ENCODE results near the gene NBDY. TPM values are rescaled to one million over a fixed set of nuclear protein-coding genes. Genes with fewer than 3 reads are reported as not detected.

Gene NBDY
- total RNA-seq, 1 experiment from 2014 or later = 44.7 TPM

- Mint-ChIP-seq H3K4me1 (peaks cover 27% of the 10 kb centered on the region), H3K27ac (no peak overlapping the region; the same call in 1 of the 2 replicates), H3K36me3 (peaks cover 8% of the 10 kb centered on the region; the same call in 1 of the 2 replicates), H3K9me3 (no peaks in the 10 kb centered on the region), H3K27me3 (ENCODE audit: low read depth) (no peaks in the 10 kb centered on the region), H3K4me3 (no peak overlapping the region)
- ATAC-seq (no peak), DNase-seq (ENCODE audit: low spot score) (no peak)
- POLR2A ChIA-PET = no interaction called here
- CTCF ChIA-PET = no interaction called here
- TF ChIP-seq NFATC4 (CRISPR knock-in tag; IDR thresholded peaks at IDR 0.05) (no peak), CREB1 (CRISPR knock-in tag; IDR thresholded peaks at IDR 0.05) (no peak), ZNF416 (CRISPR knock-in tag; IDR thresholded peaks at IDR 0.05) (no peak), TP53 (CRISPR knock-in tag; IDR thresholded peaks at IDR 0.05) (no peak), TEAD1 (CRISPR knock-in tag; IDR thresholded peaks at IDR 0.05) (no peak), ELF4 (CRISPR knock-in tag; IDR thresholded peaks at IDR 0.05; ENCODE audit: low read depth) (no peak), ERG (CRISPR knock-in tag; IDR thresholded peaks at IDR 0.05) (no peak), ATF6 (CRISPR knock-in tag; IDR thresholded peaks at IDR 0.05) (no peak), ATF1 (CRISPR knock-in tag; IDR thresholded peaks at IDR 0.05) (no peak), EMX1 (CRISPR knock-in tag; IDR thresholded peaks at IDR 0.05) (no peak), FOXJ3 (CRISPR knock-in tag; IDR thresholded peaks at IDR 0.05; ENCODE audit: borderline replicate concordance) (no peak), NR2C2 (CRISPR knock-in tag; IDR thresholded peaks at IDR 0.05) (no peak), RORB (CRISPR knock-in tag; IDR thresholded peaks at IDR 0.05) (no peak)
These were observed 56.4 kb downstream of the NBDY start for GRCh38 chrX:56785442-56785841.

GRCh38 chrX:56786889-56787733 lies 58.1 kb downstream of the NBDY start:
- H3K36me3 Mint-ChIP-seq = peaks cover 8% of the 10 kb centered on the region; the same call in 1 of the 2 replicates
- ChIA-PET CTCF (no interaction called here), POLR2A (no interaction called here)
- peaks cover 34% of the 10 kb centered on the region for H3K4me1 Mint-ChIP-seq
- no peak for ATAC-seq
- no peak overlapping the region for H3K4me3 Mint-ChIP-seq
- H3K27ac Mint-ChIP-seq = peak overlapping the region; percentile 78
- DNase-seq (ENCODE audit: low spot score) = no peak
- no peaks in the 10 kb centered on the region for H3K9me3 Mint-ChIP-seq
- no peaks in the 10 kb centered on the region for H3K27me3 Mint-ChIP-seq (ENCODE audit: low read depth)
- TF ChIP-seq ESRRA (CRISPR knock-in tag; IDR thresholded peaks at IDR 0.05; ENCODE audit: borderline replicate concordance) = no peak
- TF ChIP-seq NFE2L1 (CRISPR knock-in tag; IDR thresholded peaks at IDR 0.05) = no peak
- TF ChIP-seq PRDM15 (CRISPR knock-in tag; IDR thresholded peaks at IDR 0.05) = no peak
- TF ChIP-seq FOXP1 (CRISPR knock-in tag; IDR thresholded peaks at IDR 0.05; ENCODE audit: borderline replicate concordance) = no peak
- TF ChIP-seq CREM (CRISPR knock-in tag; IDR thresholded peaks at IDR 0.05) = no peak
- TF ChIP-seq PRRX2 (CRISPR knock-in tag; IDR thresholded peaks at IDR 0.05) = no peak
- no peak for TF ChIP-seq IRF2 (CRISPR knock-in tag; IDR thresholded peaks at IDR 0.05; ENCODE audit: borderline replicate concordance, low read depth)
- TF ChIP-seq SOX15 (CRISPR knock-in tag; IDR thresholded peaks at IDR 0.05) = no peak
- TF ChIP-seq HMGXB4 (CRISPR knock-in tag; IDR thresholded peaks at IDR 0.05) = no peak
- no peak for TF ChIP-seq NFATC4 (CRISPR knock-in tag; IDR thresholded peaks at IDR 0.05)
- TF ChIP-seq CREB1 (CRISPR knock-in tag; IDR thresholded peaks at IDR 0.05) = no peak
- TF ChIP-seq ZNF532 (CRISPR knock-in tag; IDR thresholded peaks at IDR 0.05; ENCODE audit: borderline replicate concordance) = no peak
- no peak for TF ChIP-seq JUN (CRISPR knock-in tag; IDR thresholded peaks at IDR 0.05)
